ENCODE results near the gene GPI. TPM values are rescaled to one million over a fixed set of nuclear protein-coding genes. Genes with fewer than 3 reads are reported as not detected.

The GPI gene
- total RNA-seq, 1 donor from 2014 or later = 213 TPM

DNA sequence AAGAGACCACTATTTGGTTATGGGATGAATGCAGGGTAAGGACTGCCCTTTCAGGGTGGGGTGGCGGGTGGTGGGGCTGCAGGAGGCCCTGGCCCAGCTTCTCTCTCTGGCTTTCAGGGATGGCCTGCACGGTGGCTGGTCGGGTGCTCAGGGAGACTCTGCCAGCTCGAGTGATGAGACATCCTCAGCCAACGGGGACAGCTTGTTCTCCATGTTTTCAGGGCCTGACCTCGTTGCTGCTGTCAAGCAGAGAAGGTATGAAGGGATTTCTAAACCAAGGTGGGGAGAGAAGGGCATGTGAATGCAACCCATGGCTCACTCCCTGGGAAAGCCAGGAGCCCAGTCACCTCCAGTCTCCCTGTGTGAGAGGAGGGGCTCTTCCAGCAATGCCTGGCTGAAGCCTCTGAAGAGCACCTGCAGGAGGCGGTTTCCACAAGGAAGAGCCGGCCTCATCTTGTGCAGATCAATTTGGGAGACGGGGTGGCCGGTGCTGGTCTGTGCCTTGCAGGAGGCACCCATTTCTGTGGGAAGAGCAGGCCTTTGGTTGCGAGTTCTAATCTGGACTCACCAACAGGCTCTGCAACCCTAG is 16.0 kb upstream of the GPI start:
- H3K27me3 Mint-ChIP-seq (ENCODE audit: unreplicated experiment) = peaks cover 11% of the 10 kb centered on the region
- peaks cover 11% of the 10 kb centered on the region for H3K36me3 Mint-ChIP-seq (ENCODE audit: unreplicated experiment)

DNA sequence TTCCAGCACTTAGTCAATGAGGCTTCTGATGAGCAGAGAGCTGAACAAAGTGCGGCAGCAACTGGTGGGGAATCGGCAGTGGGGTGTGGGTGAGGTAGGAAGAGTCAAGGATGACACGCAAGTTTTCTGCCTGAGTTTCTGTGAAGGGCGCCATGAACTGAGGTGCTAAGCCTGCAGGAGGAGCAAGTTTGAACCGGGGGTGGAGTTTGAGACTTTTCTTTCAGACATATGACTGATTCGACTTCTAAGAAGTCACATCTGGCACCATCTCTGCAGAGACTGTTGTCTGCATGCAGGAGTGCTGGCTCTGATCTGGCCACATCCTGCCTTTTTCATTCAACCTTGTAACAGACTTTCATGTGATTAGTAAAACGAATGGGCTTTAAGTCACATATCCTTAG is 14.8 kb upstream of the GPI start:
- Mint-ChIP-seq H3K36me3 (ENCODE audit: unreplicated experiment) (peaks cover 11% of the 10 kb centered on the region), H3K4me1 (ENCODE audit: low read depth, unreplicated experiment) (peaks cover 7% of the 10 kb centered on the region), H3K4me3 (ENCODE audit: unreplicated experiment) (no peak overlapping the region), H3K27ac (ENCODE audit: unreplicated experiment) (no peak overlapping the region), H3K9me3 (ENCODE audit: unreplicated experiment) (peaks cover 4% of the 10 kb centered on the region), H3K27me3 (ENCODE audit: unreplicated experiment) (peaks cover 11% of the 10 kb centered on the region)
- DNase-seq = no peak
- TF ChIP-seq, protein P1, sequence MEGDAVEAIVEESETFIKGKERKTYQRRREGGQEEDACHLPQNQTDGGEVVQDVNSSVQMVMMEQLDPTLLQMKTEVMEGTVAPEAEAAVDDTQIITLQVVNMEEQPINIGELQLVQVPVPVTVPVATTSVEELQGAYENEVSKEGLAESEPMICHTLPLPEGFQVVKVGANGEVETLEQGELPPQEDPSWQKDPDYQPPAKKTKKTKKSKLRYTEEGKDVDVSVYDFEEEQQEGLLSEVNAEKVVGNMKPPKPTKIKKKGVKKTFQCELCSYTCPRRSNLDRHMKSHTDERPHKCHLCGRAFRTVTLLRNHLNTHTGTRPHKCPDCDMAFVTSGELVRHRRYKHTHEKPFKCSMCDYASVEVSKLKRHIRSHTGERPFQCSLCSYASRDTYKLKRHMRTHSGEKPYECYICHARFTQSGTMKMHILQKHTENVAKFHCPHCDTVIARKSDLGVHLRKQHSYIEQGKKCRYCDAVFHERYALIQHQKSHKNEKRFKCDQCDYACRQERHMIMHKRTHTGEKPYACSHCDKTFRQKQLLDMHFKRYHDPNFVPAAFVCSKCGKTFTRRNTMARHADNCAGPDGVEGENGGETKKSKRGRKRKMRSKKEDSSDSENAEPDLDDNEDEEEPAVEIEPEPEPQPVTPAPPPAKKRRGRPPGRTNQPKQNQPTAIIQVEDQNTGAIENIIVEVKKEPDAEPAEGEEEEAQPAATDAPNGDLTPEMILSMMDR (IDR thresholded peaks at IDR 0.05; ENCODE audit: partially characterized antibody, unreplicated experiment) = no peak

More for the DNA sequence above, 16.0 kb upstream of the GPI start:
- DNase-seq = no peak
- Mint-ChIP-seq H3K27ac (ENCODE audit: unreplicated experiment) (no peak overlapping the region), H3K4me3 (ENCODE audit: unreplicated experiment) (no peak overlapping the region), H3K9me3 (ENCODE audit: unreplicated experiment) (peaks cover 4% of the 10 kb centered on the region), H3K4me1 (ENCODE audit: low read depth, unreplicated experiment) (peaks cover 7% of the 10 kb centered on the region)
- TF ChIP-seq, protein P1 (IDR thresholded peaks at IDR 0.05; ENCODE audit: partially characterized antibody, unreplicated experiment) = no peak

GRCh38 chr19:34351382-34351826 is 13.6 kb upstream of the GPI start:
- peaks cover under 1% of the 10 kb centered on the region for H3K4me1 Mint-ChIP-seq (ENCODE audit: low read depth, unreplicated experiment)
- H3K4me3 Mint-ChIP-seq (ENCODE audit: unreplicated experiment) = no peak overlapping the region
- no peak overlapping the region for H3K27ac Mint-ChIP-seq (ENCODE audit: unreplicated experiment)
- peaks cover 8% of the 10 kb centered on the region for H3K27me3 Mint-ChIP-seq (ENCODE audit: unreplicated experiment)
- DNase-seq = no peak
- H3K36me3 Mint-ChIP-seq (ENCODE audit: unreplicated experiment) = peaks cover 11% of the 10 kb centered on the region
- TF ChIP-seq, protein P1 (IDR thresholded peaks at IDR 0.05; ENCODE audit: partially characterized antibody, unreplicated experiment) = no peak
- H3K9me3 Mint-ChIP-seq (ENCODE audit: unreplicated experiment) = peaks cover 4% of the 10 kb centered on the region

GRCh38 chr19:34353546-34353945 is 11.4 kb upstream of the GPI start:
- peaks cover 11% of the 10 kb centered on the region for H3K36me3 Mint-ChIP-seq (ENCODE audit: unreplicated experiment)
- TF ChIP-seq, protein P1 (IDR thresholded peaks at IDR 0.05; ENCODE audit: partially characterized antibody, unreplicated experiment) = no peak
- H3K27ac Mint-ChIP-seq (ENCODE audit: unreplicated experiment) = no peak overlapping the region
- no peaks in the 10 kb centered on the region for H3K4me1 Mint-ChIP-seq (ENCODE audit: low read depth, unreplicated experiment)
- H3K9me3 Mint-ChIP-seq (ENCODE audit: unreplicated experiment) = peaks cover 4% of the 10 kb centered on the region
- DNase-seq = no peak
- no peak overlapping the region for H3K4me3 Mint-ChIP-seq (ENCODE audit: unreplicated experiment)
- H3K27me3 Mint-ChIP-seq (ENCODE audit: unreplicated experiment) = peaks cover 8% of the 10 kb centered on the region

GRCh38 chr19:34355201-34355600 is 9.8 kb upstream of the GPI start:
- no peak for DNase-seq
- Mint-ChIP-seq H3K27me3 (ENCODE audit: unreplicated experiment) (peaks cover 10% of the 10 kb centered on the region), H3K27ac (ENCODE audit: unreplicated experiment) (no peak overlapping the region), H3K4me1 (ENCODE audit: low read depth, unreplicated experiment) (peaks cover 4% of the 10 kb centered on the region), H3K36me3 (ENCODE audit: unreplicated experiment) (peaks cover 2% of the 10 kb centered on the region), H3K4me3 (ENCODE audit: unreplicated experiment) (no peak overlapping the region), H3K9me3 (ENCODE audit: unreplicated experiment) (peaks cover 3% of the 10 kb centered on the region)
- TF ChIP-seq, protein P1 (IDR thresholded peaks at IDR 0.05; ENCODE audit: partially characterized antibody, unreplicated experiment) = no peak

Measured in glutamatergic neuron (in vitro differentiated cells).